Hypothalamus (tissue), 51 donors: ENCODE results near the gene SFPQ.
"Not testable (repeated sequence)": the region's sequence is repeated elsewhere in the genome, so short reads cannot be mapped to it uniquely, and the experiment has no call there.

ENCODE experiments used
- DNase-seq, 51 donors: peaks; one replicate each; lab custom pipeline; 2025; lab: John Stamatoyannopoulos, UW

SFPQ gene

DNA sequence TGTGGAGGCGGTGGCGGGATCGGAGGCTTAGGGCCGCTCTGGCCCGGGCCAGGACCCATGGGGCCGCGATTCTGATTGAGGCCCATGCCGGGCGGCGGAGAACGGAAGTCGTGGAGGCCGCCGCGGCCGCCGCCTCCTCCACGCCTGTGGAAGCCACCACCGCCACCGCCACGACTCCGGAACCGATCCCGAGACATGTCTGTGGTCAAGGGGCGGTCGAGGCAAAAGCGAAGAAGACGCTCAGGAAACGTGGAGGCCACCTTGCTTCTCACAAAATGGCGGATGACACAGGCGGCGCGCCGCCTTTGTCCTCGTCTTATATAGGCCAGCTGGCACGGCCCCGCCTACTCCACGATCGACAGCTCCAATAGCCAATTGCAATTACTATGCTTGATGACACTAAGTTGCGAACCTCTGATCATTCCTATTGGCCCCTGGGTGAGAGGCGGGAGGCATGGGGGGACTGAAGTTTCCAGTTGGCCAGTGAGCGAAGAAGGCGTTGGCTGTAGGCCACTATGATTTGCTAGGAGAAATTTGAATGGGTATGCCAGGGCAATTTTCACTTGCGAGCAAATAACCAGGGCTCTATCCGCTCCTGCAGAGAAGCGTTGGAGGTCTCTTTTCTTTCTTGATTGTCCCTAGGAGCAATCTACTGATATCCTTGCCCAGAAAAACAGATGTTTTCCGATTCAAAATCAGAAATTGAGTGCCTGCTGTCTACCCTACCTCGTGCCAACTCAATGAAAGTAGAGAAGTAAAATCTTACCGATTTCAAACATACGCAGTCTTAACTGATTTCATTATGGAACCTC, at the start of gene SFPQ:
Gene SFPQ, minus strand, starts transcription at position 293 of the 812 bp plus-strand sequence. Its CDS starts 96 bp downstream, at position 197.
- DNase-seq, result peak; percentile 59 to 99 (median 94)

DNA sequence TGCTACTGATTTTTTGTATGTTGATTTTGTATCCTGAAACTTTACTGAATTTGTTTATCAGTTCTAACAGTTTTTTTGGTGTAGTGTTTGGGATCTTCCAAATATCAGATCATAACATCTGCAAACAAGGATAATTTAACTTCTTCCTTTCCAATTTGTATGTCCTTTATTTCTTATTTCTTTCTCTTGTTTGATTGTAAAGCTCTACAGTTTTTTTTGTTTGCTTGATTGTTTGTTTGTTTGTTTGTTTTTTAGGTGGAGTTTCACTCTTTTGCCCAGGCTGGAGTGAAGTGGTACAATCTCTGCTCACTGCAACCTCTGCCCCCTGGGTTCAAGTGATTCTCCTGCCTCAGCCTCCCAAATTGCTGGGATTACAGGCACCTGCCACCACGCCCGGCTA, 43.8 kb upstream of the SFPQ start:
- DNase-seq, result not testable (repeated sequence)

DNA sequence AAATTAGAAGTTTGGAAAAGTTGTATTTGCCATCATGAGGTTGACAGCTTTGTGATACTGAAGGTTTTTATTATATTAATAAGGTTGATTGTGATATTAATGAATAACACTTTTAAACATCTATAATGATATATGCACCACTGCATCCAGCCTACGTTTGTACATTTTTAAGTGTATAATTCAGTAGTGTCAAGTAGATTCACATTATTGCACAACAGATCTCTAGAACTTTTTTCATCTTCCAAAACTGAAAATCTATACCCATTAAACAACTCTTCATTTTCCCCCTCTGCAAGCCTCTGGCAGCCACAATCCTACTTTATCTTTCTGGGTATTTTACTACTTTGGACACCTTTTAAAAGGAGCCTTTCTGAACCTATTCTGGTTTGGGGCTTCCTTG, 38.3 kb upstream of the SFPQ start:
- DNase-seq, result no peak

DNA sequence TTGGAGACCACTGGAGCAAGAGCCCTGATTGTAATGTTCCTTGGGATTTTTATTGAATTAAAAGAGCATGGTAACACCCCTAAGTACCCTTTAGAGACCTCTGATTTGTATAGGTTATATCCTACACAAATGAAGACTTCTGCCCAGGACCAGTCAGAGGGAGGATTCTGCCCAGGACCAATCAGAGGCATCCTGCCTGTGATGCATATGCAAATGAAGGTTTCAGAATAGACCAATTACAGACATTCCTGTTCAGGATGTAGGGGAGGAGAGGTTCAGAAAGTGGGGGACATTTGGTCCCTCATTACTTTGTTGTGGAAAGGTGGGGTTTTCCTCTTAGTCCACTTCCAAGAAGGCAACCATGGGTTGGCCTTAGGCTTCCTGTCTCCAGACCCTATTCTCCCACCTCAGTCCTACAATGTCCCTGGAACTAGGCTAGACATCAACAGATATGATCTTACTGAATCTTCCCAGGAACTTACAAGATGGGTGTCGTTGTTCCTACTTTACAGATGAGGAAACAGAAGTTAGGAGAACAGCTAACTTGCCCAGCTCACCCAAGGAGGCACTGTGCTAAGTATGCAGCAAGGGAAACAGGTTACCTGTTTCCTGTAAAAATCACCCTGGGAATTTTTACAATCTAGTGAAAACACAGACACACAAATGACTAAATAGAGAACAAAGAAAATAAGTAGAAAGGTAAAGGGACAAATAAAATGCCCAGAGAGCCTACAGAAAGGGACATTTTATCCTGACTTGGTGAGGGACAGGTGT, 36.8 kb upstream of the SFPQ start:
- DNase-seq, result no peak

GRCh38 chr1:35226546-35226945, 33.6 kb upstream of the SFPQ start:
- no peak for DNase-seq

DNA sequence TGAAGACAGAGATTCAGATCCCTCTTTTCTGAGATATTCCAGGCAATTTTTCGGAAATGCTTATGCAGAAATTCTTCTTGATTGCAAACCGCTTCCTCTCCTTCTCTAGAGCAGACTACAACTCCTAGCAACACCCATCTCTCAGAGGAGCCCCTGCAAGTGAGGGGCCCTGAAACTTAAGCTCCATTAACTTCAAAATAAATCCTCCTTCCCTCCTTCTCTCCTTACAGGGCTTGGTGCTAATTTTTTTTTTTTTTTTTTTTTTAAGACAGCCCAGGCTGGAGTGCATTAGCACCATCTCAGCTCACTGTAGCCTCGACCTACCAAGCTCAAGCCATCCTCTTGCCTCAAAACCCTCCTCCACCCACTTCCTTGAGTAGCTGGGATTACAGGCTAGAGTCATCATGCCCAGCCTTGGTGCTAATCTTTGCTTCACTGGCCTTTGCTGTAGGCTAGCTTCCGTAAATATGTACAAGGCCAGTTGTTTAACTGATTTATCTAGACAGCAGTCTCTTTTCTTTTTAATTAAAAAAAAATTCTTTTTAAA, 30.2 kb upstream of the SFPQ start:
- DNase-seq, result no peak

- no peak for DNase-seq
Observed at GRCh38 chr1:35222322-35223083, 29.6 kb upstream of the SFPQ start.

- DNase-seq, result no peak
Observed at GRCh38 chr1:35220976-35221375, 28.0 kb upstream of the SFPQ start.

- no peak for DNase-seq
Observed at GRCh38 chr1:35215346-35215745, 22.4 kb upstream of the SFPQ start.

GRCh38 chr1:35211120-35211414, 18.1 kb upstream of the SFPQ start:
- no peak for DNase-seq

GRCh38 chr1:35210321-35211119, 17.6 kb upstream of the SFPQ start:
- peak in 2 of 51 donors; percentile 10 to 23 for DNase-seq

DNA sequence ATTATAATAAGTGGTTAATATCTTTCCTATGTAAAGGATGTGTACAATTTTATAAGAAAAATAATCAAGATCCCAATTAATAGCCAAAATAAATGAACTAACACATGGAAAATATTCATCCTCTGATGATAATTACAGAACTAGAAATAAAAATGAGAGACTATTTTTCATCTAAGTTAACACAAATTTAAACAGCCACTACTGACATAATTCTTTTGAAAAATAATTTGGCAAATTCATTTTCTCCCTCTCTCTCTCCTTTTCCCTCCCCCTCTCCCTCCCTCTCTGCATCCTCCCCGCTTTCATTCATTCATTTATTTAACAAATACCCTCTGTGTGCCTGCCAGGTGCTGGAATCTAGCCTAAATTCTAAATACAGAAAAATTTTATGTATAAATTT, 10.3 kb upstream of the SFPQ start:
- DNase-seq, result no peak

GRCh38 chr1:35202048-35202719, 9.2 kb upstream of the SFPQ start:
- peak in 40 of 51 donors; percentile 1 to 79 (median 42) for DNase-seq

DNA sequence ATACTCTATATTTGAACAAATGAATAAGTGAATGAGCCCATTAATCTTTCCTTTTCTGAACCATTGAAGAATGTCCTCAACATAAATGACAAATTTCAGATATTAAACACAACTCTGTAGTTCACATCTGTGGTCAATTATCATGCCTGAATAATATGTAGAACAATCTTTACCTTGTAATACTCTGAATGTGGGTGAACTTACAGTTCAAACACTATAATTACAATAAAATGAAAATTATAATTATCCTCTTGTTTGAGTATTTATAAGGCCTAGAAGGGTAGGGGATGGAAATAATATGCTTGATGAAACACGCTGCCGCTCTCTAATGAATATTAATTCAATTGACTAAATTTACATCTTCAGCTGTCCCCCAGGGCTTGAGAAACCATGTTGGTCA, 8.7 kb upstream of the SFPQ start:
- no peak for DNase-seq

DNA sequence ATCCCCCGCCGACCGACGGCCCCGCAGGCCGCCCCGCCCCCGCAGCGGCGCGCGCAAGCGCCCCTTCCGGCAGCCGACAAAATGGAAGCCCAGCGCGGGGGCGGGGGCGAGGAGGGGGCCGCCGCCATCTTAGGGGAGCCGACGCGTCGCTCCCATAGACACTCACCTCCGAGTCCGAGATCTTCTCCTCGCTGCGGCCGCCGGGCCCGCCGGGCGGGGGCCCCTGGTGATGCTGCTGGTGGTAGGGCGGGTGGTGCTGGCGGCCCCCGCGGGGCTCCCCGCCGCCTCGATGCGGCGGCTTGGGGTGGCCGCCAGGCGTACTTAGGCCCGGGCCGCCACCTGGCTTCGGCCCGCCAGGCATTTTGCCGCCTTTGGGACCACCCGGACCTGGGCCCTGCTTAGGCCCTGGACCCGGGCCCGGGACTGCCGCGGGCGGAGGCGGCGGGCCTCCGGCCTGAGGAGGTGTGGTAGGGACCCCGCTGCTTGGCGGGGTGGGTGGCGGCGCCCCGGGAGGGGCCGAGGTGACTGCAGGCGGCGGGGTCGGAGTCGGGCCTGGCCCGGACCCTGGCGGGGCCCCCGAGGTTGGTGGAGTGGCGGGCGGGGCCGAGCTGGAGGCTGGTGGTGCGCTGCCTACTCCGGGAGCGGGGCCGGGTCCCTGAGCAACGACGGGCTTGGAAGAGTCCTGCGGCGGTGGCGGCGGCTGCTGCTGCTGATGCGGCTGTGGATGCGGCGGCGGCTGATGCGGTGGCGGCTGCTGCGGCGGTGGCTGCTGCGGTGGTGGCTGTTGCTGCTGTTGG, 691 bp downstream of the SFPQ start:
- peak in 49 of 51 donors; percentile 9 to 85 (median 66) for DNase-seq

DNA sequence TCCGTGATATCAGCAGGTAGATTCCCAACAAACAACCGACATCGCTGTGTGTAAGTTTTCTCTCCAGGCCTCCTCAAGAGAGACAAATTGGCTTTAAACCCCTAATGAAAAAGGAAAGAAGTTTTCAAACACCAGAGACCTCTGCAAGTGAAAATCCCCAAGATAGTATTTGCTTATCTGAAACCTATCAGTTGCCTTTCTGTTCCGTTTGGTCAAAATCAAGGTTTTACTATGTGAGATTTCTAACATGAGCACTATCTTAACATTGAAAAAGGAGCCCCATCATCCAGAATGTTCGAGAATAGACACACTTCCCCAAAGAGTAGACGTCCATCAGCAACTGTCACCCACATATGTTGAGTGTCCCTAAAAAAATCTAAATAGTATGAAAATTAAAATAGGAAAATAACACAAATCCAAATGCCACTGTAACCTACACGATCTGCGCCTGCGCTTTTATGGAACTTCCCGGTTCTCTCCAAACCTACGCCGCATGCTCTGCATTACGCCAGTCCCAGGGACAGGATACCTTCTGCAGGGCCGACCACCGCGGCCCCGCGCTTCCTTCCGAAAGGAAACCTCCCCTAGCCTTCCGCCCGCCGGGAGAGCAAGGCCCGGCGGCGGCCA, 1.4 kb downstream of the SFPQ start:
- peak in 1 of 51 donors; percentile 85 for DNase-seq

- no peak for DNase-seq
Observed at GRCh38 chr1:35190784-35191183, 2.2 kb downstream of the SFPQ start.
